ENCODE results near the gene CASZ1. TPM values are rescaled to one million over a fixed set of nuclear protein-coding genes. Genes with fewer than 3 reads are reported as not detected.

The CASZ1 gene
- total RNA-seq, 4 donors from 2014 or later: 106 to 229 (median 160) TPM

DNA sequence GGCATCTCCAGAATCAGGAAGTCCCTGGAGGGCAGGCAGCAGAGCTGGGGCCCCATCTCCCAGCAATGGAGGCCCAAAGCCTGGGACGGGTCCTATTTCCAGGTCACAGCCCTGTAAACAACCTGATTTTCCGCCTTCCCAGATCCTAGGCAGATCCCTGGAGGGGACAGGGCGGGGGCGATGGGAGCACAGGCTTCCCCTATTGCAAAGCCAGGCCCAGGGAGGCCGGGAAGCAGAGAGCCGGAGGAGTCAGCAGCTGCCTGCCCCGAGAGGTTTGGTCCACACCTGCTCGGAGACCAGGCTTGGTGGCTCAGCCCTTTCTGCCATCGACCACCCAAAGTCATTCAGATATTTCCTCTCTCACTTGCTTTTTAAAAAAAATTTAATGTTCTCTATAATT is 29.2 kb downstream of the CASZ1 start:
- TF ChIP-seq EP300 (IDR thresholded peaks at IDR 0.05): no peak
- TF ChIP-seq, protein P1, sequence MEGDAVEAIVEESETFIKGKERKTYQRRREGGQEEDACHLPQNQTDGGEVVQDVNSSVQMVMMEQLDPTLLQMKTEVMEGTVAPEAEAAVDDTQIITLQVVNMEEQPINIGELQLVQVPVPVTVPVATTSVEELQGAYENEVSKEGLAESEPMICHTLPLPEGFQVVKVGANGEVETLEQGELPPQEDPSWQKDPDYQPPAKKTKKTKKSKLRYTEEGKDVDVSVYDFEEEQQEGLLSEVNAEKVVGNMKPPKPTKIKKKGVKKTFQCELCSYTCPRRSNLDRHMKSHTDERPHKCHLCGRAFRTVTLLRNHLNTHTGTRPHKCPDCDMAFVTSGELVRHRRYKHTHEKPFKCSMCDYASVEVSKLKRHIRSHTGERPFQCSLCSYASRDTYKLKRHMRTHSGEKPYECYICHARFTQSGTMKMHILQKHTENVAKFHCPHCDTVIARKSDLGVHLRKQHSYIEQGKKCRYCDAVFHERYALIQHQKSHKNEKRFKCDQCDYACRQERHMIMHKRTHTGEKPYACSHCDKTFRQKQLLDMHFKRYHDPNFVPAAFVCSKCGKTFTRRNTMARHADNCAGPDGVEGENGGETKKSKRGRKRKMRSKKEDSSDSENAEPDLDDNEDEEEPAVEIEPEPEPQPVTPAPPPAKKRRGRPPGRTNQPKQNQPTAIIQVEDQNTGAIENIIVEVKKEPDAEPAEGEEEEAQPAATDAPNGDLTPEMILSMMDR (IDR thresholded peaks at IDR 0.05): no peak
- no peak overlapping the region for H3K27ac ChIP-seq
- DNase-seq (ENCODE audit: low spot score in 2 of 2): no peak
- H3K4me3 ChIP-seq: no peak overlapping the region
- peaks cover 78% of the 10 kb centered on the region for H3K4me1 ChIP-seq
- H3K27me3 ChIP-seq: peaks cover 6% of the 10 kb centered on the region
- H3K9me3 ChIP-seq: no peaks in the 10 kb centered on the region
- no peaks in the 10 kb centered on the region for H3K36me3 ChIP-seq
- 64% methylated on average over 9 of the region's 9 CpGs for WGBS

DNA sequence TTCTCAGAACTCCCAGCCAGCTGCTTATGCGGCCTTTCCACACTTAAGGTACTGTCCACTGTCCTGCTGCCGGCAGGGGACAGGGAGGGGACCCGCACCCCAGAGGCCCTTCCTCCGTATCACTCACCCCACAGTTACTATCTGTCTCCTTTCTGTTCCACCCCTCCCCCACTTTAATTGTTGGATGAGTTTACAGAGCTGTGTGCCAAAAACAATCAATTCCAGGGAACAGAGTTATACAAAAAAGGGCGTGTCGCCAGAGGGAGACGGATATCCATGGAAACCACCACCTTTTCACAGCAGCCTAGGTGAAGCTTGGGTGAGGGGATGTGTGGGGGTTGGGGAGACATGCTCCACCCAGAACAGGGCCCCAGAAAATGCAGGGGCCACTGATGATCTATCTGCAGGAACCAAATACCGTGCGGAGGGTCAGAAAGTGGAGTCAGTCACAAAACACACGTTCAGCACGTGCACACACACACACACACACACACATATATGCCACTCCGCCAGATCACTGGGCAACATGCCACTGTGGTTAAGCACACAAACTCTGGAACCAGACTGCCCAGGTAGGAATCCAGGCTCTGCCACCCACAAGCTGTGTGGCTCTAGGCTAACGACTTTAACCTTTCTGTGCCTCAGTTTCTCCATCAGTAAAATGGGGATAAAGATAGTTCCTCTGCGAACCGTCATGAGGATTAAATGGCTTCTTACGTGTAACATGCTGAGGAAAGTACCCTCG is 30.5 kb downstream of the CASZ1 start:
- Histone ChIP-seq H3K27ac (peak overlapping the region; percentile 90), H3K4me1 (peaks cover 78% of the 10 kb centered on the region), H3K9me3 (no peaks in the 10 kb centered on the region), H3K27me3 (no peaks in the 10 kb centered on the region), H3K4me3 (peak overlapping the region; percentile 17), H3K36me3 (no peaks in the 10 kb centered on the region)
- no peak for TF ChIP-seq POLR2A (IDR thresholded peaks at IDR 0.05)
- TF ChIP-seq POLR2AphosphoS5 (IDR thresholded peaks at IDR 0.05): peak in 2 of 3 donors; percentile 18 to 55
- no peak for DNase-seq (ENCODE audit: low spot score in 2 of 2)
- 32% methylated on average over 17 of the region's 17 CpGs for WGBS

GRCh38 chr1:10765304-10765703 is 31.1 kb downstream of the CASZ1 start:
- Histone ChIP-seq H3K27ac (peak overlapping the region; percentile 90), H3K4me1 (peaks cover 78% of the 10 kb centered on the region), H3K9me3 (no peaks in the 10 kb centered on the region), H3K4me3 (peak overlapping the region; percentile 17), H3K36me3 (no peaks in the 10 kb centered on the region), H3K27me3 (no peaks in the 10 kb centered on the region)
- DNase-seq (ENCODE audit: low spot score in 2 of 2): no peak
- TF ChIP-seq, protein P1 (IDR thresholded peaks at IDR 0.05): no peak
- no peak for TF ChIP-seq POLR2A (IDR thresholded peaks at IDR 0.05)
- TF ChIP-seq POLR2AphosphoS5 (IDR thresholded peaks at IDR 0.05): no peak
- TF ChIP-seq EP300 (IDR thresholded peaks at IDR 0.05): no peak
- WGBS: 47% methylated on average over 14 of the region's 15 CpGs

GRCh38 chr1:10764296-10764798 is 32.1 kb downstream of the CASZ1 start:
- Histone ChIP-seq H3K36me3 (peaks cover 8% of the 10 kb centered on the region), H3K4me3 (no peak overlapping the region), H3K27me3 (no peaks in the 10 kb centered on the region), H3K9me3 (no peaks in the 10 kb centered on the region), H3K4me1 (peaks cover 77% of the 10 kb centered on the region), H3K27ac (peak overlapping the region; percentile 90)
- 47% methylated on average over 5 of the region's 6 CpGs for WGBS
- TF ChIP-seq, protein P1 (IDR thresholded peaks at IDR 0.05): no peak
- no peak for TF ChIP-seq POLR2A (IDR thresholded peaks at IDR 0.05)
- no peak for TF ChIP-seq POLR2AphosphoS5 (IDR thresholded peaks at IDR 0.05)
- TF ChIP-seq EP300 (IDR thresholded peaks at IDR 0.05): no peak
- DNase-seq (ENCODE audit: low spot score in 2 of 2): no peak

- peak overlapping the region; percentile 30 for H3K27ac ChIP-seq
- H3K9me3 ChIP-seq: no peaks in the 10 kb centered on the region
- peaks cover 14% of the 10 kb centered on the region for H3K36me3 ChIP-seq
- TF ChIP-seq POLR2AphosphoS5 (IDR thresholded peaks at IDR 0.05) (no peak), POLR2A (IDR thresholded peaks at IDR 0.05) (no peak), EP300 (IDR thresholded peaks at IDR 0.05) (no peak)
- TF ChIP-seq, protein P1 (IDR thresholded peaks at IDR 0.05): no peak
- peaks cover 80% of the 10 kb centered on the region for H3K4me1 ChIP-seq
- WGBS: 48% methylated on average over 10 of the region's 12 CpGs
- no peaks in the 10 kb centered on the region for H3K27me3 ChIP-seq
- H3K4me3 ChIP-seq: no peak overlapping the region
- no peak for DNase-seq (ENCODE audit: low spot score in 2 of 2)
These were observed 33.6 kb downstream of the CASZ1 start for GRCh38 chr1:10762875-10763274.
